PC-3 (cell line): ENCODE data around the gene PPM1L. TPM values are rescaled to one million over a fixed set of nuclear protein-coding genes. Genes with fewer than 3 reads are reported as not detected.

ENCODE experiments used
- ATAC-seq: fragments of 200-7000 bp; cut with Tn5 transposase; 2 replicates; pipeline ENCODE4 v1.9.1; 2020; ENCODE audit warnings: mild to moderate bottlenecking, moderate library complexity
- BruUV-seq: library from RNA; stranded (reverse); fragments of 400-500 nt; replicated peaks from 2 replicates; lab custom pipeline; 2021; lab: Mats Ljungman, UMichigan
- CTCF ChIA-PET: fragments of 300-600 bp; sonication (Branson Sonifier 250); formaldehyde crosslinking; loops from one replicate; lab custom pipeline; 2022; ENCODE audit warnings: antibody characterized with exemption; lab: Charles Lee
- POLR2A ChIA-PET: fragments of 300-600 bp; sonication (Branson Sonifier 250); formaldehyde crosslinking; loops from one replicate; lab custom pipeline; 2022; ENCODE audit warnings: antibody characterized with exemption; ENCODE audit not compliant: unreplicated experiment; lab: Charles Lee
- DNase-seq: peaks from one replicate; pipeline ENCODE4 v3.0.0-alpha.2; 2015
- H2AFZ ChIP-seq: fragments of 300-600 bp; sonication (generic); 2 replicates; pipeline ENCODE4 v1.6.0; 2016; ENCODE audit warnings: antibody characterized with exemption, low read length
- H3F3A ChIP-seq: fragments of 300-600 bp; sonication (generic); one replicate; pipeline ENCODE4 v1.6.0; 2017; ENCODE audit warnings: antibody characterized with exemption, low read length, control low read depth, mild to moderate bottlenecking; ENCODE audit not compliant: unreplicated experiment
- H3K27ac ChIP-seq: fragments of 300-600 bp; sonication (generic); 2 replicates; pipeline ENCODE4 v1.5.1; 2016; ENCODE audit warnings: mild to moderate bottlenecking, low read length
- H3K27me3 ChIP-seq: fragments of 300-600 bp; sonication (generic); 2 replicates; pipeline ENCODE4 v1.6.1; 2016; ENCODE audit warnings: low read length, mixed read lengths
- H3K36me3 ChIP-seq: fragments of 300-600 bp; sonication (generic); 2 replicates; pipeline ENCODE4 v1.6.1; 2016; ENCODE audit warnings: low read depth, mixed run types, low read length, mixed read lengths
- H3K4me1 ChIP-seq: fragments of 300-600 bp; sonication (generic); 2 replicates; pipeline ENCODE4 v1.5.1; 2016; ENCODE audit warnings: low read length; ENCODE audit not compliant: insufficient read depth
- H3K4me2 ChIP-seq: fragments of 300-600 bp; sonication (generic); 2 replicates; pipeline ENCODE4 v1.6.0; 2016; ENCODE audit warnings: low read length
- H3K4me3 ChIP-seq: fragments of 300-600 bp; sonication (generic); 2 replicates; pipeline ENCODE4 v1.5.1; 2016; ENCODE audit warnings: mild to moderate bottlenecking, low read length, mixed read lengths
- H3K79me2 ChIP-seq: fragments of 300-600 bp; sonication (generic); 2 replicates; pipeline ENCODE4 v1.6.1; 2017; ENCODE audit warnings: low read length, mixed read lengths
- H3K9ac ChIP-seq: fragments of 300-600 bp; sonication (generic); 2 replicates; pipeline ENCODE4 v1.6.0; 2016; ENCODE audit warnings: mild to moderate bottlenecking, low read length
- H3K9me2 ChIP-seq: fragments of 300-600 bp; sonication (generic); replicated peaks from 2 replicates; pipeline ENCODE4 v1.6.1; 2016; ENCODE audit warnings: mixed run types, low read length, mixed read lengths
- H3K9me3 ChIP-seq: fragments of 300-600 bp; sonication (generic); 2 replicates; pipeline ENCODE4 v1.6.1; 2016; ENCODE audit warnings: low read length, mixed read lengths
- H4K20me1 ChIP-seq: fragments of 300-600 bp; sonication (generic); 2 replicates; pipeline ENCODE4 v1.6.1; 2016; ENCODE audit warnings: low read length, mixed read lengths
- EZH2 ChIP-seq: fragments of 300-600 bp; sonication (generic); IDR thresholded peaks from one replicate; pipeline ENCODE4 v1.6.1; 2017; ENCODE audit warnings: antibody characterized with exemption, mild to moderate bottlenecking, low read length; ENCODE audit not compliant: unreplicated experiment
- EZH2phosphoT487 ChIP-seq: fragments of 300-600 bp; sonication (generic); IDR thresholded peaks from 2 replicates; pipeline ENCODE4 v1.6.1; 2018; ENCODE audit warnings: mild to moderate bottlenecking, antibody characterized with exemption, low read length, borderline replicate concordance
- intact Hi-C: fragments of 100-400 bp; cut with micrococcal nuclease; formaldehyde crosslinking; loops from 2 replicates; pipeline ENCODE4 v1.9.0; 2023
- total RNA-seq: library from RNA; depleted of rRNA; stranded (reverse); fragments of >200 nt; gene quantifications from 2 replicates; pipeline ENCODE4 v1.2.3, GENCODE V29; 2014
- TF ChIP-seq, protein P1 (sequence below): fragments of 300-600 bp; sonication (generic); conservative IDR thresholded peaks from 2 replicates; pipeline ENCODE4 v1.5.1; 2017; ENCODE audit warnings: antibody characterized with exemption, low read depth, mild to moderate bottlenecking, low read length

Gene PPM1L
- total RNA-seq, 1 experiment from 2014 or later = 7.0 TPM

DNA sequence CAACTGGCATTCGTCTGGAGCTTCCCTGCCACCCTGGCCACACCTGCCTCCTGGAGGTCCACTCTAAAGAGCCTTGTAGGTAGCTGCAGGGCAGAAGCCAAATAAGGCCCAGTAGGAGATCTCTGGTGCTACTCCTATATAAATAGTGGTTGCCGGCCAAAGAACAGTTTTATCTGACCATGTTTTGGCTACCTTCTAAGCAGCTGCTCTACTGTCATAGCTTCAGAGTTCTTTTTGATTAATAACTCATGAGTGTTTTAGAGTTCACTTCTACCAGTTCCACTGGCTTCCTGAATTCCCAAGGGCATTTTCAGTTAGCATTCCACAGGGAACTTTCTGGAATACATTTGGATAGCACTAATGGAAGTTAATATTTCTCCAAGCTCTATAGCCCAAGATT lies 194.5 kb downstream of the PPM1L start:
- ATAC-seq = no peak
- Histone ChIP-seq H3K4me3 (no peak overlapping the region), H3F3A (no peaks in the 10 kb centered on the region), H3K27ac (no peak overlapping the region), H3K27me3 (no peaks in the 10 kb centered on the region), H3K4me1 (no peaks in the 10 kb centered on the region), H3K4me2 (no peak overlapping the region), H3K9me2 (no peaks in the 10 kb centered on the region), H3K79me2 (no peaks in the 10 kb centered on the region), H3K36me3 (no peaks in the 10 kb centered on the region), H3K9ac (no peak overlapping the region), H4K20me1 (no peaks in the 10 kb centered on the region), H2AFZ (no peak overlapping the region), H3K9me3 (no peaks in the 10 kb centered on the region)
- no peak for TF ChIP-seq EZH2
- no peak for TF ChIP-seq EZH2phosphoT487
- TF ChIP-seq, protein P1, sequence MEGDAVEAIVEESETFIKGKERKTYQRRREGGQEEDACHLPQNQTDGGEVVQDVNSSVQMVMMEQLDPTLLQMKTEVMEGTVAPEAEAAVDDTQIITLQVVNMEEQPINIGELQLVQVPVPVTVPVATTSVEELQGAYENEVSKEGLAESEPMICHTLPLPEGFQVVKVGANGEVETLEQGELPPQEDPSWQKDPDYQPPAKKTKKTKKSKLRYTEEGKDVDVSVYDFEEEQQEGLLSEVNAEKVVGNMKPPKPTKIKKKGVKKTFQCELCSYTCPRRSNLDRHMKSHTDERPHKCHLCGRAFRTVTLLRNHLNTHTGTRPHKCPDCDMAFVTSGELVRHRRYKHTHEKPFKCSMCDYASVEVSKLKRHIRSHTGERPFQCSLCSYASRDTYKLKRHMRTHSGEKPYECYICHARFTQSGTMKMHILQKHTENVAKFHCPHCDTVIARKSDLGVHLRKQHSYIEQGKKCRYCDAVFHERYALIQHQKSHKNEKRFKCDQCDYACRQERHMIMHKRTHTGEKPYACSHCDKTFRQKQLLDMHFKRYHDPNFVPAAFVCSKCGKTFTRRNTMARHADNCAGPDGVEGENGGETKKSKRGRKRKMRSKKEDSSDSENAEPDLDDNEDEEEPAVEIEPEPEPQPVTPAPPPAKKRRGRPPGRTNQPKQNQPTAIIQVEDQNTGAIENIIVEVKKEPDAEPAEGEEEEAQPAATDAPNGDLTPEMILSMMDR = no peak
- no peak for DNase-seq
- CTCF ChIA-PET = no interaction called here
- POLR2A ChIA-PET = no interaction called here
- intact Hi-C loops = loop anchor here (10.0 kb wide), 1 partner anchor 224 kb away; no protein-coding TSS in a partner anchor
- BruUV-seq = no TSS peak

DNA sequence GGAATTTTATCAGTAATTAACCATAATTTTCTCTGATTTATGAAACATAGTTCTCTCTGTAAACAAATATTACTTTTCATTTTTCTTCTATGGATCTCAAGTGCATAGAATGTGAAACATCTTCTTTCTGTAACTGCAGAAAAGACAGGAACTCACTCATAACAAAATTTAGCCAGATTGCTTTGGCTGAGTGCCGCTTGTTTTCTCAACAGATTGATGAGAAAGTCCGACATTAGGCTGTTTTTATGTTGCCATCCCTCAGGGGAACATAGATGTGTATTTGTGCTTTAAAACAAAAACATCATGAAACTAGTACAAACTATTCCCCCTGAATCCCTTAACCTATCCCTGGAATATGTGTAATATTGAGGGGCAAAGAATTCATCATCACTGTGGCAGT lies 194.9 kb downstream of the PPM1L start:
- Histone ChIP-seq H2AFZ (no peak overlapping the region), H3K27ac (no peak overlapping the region), H3K9me3 (no peaks in the 10 kb centered on the region), H3K4me1 (no peaks in the 10 kb centered on the region), H3K27me3 (no peaks in the 10 kb centered on the region), H3K9ac (no peak overlapping the region), H3K9me2 (no peaks in the 10 kb centered on the region), H3K36me3 (no peaks in the 10 kb centered on the region), H3K4me2 (no peak overlapping the region), H3K4me3 (no peak overlapping the region), H3K79me2 (no peaks in the 10 kb centered on the region), H3F3A (no peaks in the 10 kb centered on the region), H4K20me1 (no peaks in the 10 kb centered on the region)
- POLR2A ChIA-PET = no interaction called here
- CTCF ChIA-PET = no interaction called here
- DNase-seq (no peak), ATAC-seq (no peak)
- TF ChIP-seq, protein P1 = no peak
- no peak for TF ChIP-seq EZH2phosphoT487
- TF ChIP-seq EZH2 = no peak
- intact Hi-C loops = loop anchor here (10.0 kb wide), 1 partner anchor 224 kb away; no protein-coding TSS in a partner anchor
- no TSS peak for BruUV-seq

DNA sequence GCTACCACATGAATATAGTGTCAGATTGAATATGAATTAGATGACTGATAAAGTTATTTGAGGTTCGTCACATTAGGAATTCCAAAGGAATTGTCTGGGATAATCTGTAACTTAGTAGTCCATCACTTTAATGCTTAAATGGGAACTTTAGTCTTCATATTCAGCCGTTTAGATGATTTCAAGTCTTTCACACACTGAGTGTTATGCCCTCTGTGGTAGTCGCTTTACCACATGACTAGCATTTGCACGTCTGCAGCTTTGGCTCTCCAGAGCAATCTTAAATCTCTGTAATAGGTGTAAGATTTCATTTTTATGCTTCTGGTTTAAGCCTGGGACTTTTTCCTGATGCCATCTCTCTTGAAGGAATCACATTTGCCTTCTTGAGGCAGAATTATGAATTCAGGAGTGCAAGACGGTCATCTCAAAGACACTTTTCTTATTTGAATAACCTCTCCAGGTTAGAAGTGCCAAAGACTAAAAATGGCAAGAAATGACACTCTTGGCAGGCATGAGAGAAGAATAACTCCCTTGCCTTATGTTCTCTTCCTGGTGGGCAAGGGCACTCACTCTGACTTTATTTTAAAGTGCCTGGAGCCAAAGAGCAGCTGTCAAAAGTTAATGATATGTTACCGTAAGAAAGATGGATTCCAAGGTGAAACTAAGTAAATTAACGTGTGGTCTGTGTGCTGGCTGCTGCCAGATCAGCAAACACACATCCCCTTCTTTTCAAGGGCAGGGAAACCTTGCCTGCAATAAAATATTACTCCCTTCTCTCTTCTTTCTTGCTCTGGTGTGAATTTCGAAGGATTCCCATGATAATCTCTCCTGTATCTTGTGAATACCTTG lies 195.8 kb downstream of the PPM1L start:
- H3K27me3 ChIP-seq = no peaks in the 10 kb centered on the region
- CTCF ChIA-PET = no interaction called here
- no peak overlapping the region for H3K4me2 ChIP-seq
- H3K9me3 ChIP-seq = no peaks in the 10 kb centered on the region
- no peak overlapping the region for H3K27ac ChIP-seq
- intact Hi-C loops = loop anchor here (10.0 kb wide), 1 partner anchor 223 kb away; no protein-coding TSS in a partner anchor
- H3K4me1 ChIP-seq = no peaks in the 10 kb centered on the region
- H4K20me1 ChIP-seq = no peaks in the 10 kb centered on the region
- POLR2A ChIA-PET = no interaction called here
- no peaks in the 10 kb centered on the region for H3F3A ChIP-seq
- BruUV-seq = no TSS peak
- H3K36me3 ChIP-seq = no peaks in the 10 kb centered on the region
- no peaks in the 10 kb centered on the region for H3K9me2 ChIP-seq
- ATAC-seq (no peak), DNase-seq (no peak)
- no peak for TF ChIP-seq EZH2phosphoT487
- TF ChIP-seq, protein P1 = no peak
- no peak for TF ChIP-seq EZH2
- H2AFZ ChIP-seq = no peak overlapping the region
- H3K4me3 ChIP-seq = no peak overlapping the region
- H3K79me2 ChIP-seq = no peaks in the 10 kb centered on the region
- H3K9ac ChIP-seq = no peak overlapping the region
